IPS-18c (cell line): Measurements from ENCODE around the gene PSMD5.
A peak's percentile ranks its signal among the peaks of the same experiment; 100 is the strongest.

Experiments
- H3K4me3 ChIP-seq: 2 replicates; pipeline ENCODE4 v1.7.0; 2013; ENCODE audit warnings: low read depth, mild to moderate bottlenecking, low read length, moderate library complexity; ENCODE audit not compliant: insufficient read depth
- H3K9me3 ChIP-seq: one replicate; pipeline ENCODE4 v1.6.1; 2013; ENCODE audit warnings: mild to moderate bottlenecking, low read length, moderate library complexity; ENCODE audit not compliant: control insufficient read depth, insufficient read depth

Gene PSMD5

DNA sequence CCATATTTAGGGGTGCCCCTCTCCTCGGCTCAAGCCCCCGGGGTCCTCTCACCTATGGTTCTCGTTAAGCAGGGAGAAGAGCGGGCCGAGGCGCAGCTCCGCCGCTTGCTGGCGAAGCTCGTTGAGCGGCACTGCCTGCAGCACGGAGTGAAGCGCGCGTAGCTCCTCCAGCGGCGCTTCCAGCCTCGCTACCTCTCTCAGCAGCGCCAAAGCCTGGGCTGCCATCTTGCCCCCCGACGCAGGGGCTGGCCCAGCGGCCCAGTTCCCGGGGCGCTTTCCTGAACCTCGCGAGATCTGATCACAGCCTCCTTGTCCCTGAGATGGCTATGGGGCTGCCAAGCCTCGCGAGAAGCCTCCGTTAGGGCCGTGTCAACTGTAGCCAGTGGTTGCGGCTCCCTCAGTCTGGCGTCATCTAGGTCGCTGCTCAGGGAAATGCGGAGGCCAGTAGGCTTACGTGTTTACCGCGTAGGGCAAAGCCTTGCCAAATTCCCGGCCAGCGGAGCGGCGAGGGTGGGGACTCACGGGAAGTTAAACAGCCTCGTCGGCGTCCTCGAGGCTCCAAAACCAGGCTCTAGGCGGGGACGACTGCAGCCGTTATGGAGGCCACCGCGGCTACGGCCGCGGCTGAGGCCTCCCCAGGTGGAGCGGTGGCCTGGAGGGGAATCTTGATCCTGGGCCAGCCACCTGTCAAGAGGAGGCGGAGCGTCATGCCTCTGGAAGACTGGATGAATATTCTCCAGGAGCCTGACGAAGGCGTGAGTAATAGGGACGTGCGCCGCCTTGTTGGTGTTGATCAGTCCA, at the start of gene PSMD5:
Gene PSMD5 (minus strand): TSS at position 238 of the 801 bp plus-strand sequence. CDS start 13 bp downstream, at position 225.
- Histone ChIP-seq H3K9me3 (peaks cover 3% of the 10 kb centered on the region), H3K4me3 (peak within 1 kb of the TSS; percentile 46)

DNA sequence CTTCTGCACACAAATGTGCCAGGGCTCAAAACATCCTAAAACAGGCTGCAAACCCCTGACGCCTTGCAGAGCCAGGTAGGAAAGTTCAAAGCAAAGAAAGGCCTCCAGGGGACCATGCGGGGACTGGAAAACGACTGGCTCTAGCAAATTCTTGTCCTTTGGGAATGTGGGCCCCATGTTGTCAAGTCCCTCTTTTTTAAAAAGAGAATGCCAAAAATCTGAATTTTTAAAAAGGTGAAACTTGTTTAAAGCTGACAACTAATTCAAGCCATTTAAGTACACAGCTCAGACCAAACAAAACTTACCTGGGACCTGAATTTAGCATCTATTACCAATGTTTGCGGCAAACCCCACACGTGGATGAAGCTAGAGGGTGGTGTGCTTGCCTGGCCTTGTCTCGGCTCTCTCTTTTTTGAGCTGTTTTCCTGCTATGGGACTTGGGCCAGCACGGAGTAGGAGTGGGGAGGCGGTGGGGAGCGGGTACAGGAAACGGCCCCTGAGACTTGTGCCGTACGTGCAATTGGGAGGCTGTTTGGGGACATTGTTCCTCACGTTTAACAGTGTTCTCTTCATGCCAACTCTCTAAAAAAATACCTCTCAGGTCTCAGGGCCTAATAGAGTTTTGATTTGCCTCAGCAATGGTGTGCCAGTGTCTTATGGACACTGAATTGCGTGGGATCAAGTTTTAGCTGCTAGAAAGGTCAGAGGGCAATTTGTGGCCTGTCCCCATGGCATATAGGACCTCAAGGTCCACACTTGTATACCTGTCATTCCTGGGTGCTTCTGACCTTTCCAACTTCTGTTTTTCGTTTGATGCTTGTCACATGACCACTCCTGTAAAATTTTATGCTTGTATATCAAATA, 49.4 kb upstream of the PSMD5 start:
- no peak overlapping the region for H3K4me3 ChIP-seq

DNA sequence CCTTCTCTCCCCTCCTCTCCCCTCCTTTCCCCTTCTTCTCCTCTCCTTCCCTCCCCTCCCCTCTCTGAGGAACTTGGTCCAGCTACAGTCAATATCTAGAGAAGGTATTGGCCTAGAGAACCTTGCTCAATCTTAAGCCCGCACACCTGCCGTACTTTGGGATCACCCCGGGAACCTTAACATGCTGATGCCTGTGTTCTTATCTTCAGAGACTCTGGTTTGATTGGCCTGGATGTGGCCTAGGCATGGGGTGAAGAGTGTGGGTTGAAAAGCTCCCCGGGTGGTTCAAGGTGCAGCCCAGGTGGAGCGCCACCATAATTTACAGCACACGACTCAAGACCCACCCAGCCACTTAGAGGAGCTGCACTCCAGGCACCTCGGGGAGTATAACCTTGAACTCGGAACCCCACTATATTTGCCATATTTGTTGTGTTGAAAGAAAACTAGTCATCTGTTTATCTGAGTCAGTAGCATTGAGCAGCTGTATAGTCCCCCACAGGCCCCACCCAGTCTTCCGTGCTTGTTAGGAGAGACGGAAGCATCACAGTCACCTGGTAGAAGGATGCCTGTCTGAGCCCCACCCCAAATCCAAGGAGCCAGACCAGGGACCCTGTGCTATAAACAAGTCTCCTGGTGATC, 48.6 kb upstream of the PSMD5 start:
- Histone ChIP-seq H3K9me3 (no peaks in the 10 kb centered on the region), H3K4me3 (no peak overlapping the region)

More for the DNA sequence above, 49.4 kb upstream of the PSMD5 start:
- no peaks in the 10 kb centered on the region for H3K9me3 ChIP-seq

DNA sequence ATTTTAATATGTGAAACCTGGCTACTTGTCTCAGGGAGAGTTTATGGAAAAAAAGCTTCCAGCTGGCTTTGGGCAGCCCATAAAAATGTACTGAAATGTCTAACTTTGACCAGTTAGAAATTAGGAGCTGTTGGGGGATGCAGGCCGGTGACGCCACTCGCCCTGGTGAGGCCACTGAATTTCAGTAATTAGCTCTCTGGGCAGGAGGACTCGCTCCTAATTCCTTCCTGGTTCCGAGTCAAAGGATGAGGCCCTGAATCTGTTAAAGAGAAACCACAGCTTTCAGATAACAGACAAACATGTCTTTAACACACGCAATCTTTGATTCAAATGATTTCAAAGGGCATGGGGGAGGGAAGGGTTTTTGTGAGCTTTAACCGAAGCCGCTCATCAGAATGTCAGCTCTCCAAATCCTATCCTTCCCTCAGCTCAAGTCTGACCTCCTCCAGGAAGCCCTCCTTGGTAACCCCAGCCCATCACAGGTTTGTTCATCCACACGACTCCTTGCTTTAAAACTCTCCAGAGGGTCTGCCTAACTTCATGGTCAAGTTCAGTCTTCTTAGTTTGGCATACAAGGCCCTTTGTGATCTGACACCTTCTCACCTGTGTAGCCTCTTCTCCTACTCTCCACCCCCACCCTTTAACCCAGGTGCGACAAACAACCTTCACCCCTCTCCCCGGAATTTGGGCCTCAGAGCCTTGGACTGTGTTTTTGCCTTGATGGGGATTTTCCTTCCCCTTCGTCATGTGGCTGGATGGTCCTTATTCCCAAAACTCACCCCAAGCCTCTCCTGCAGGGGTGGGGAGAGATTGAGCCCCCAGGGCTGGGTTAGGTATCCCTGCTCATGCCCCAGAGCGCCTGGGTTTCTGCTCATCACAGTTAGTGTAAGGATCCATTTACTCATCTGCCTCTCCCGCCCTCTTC, 47.9 kb upstream of the PSMD5 start:
- Histone ChIP-seq H3K4me3 (no peak overlapping the region), H3K9me3 (no peaks in the 10 kb centered on the region)

DNA sequence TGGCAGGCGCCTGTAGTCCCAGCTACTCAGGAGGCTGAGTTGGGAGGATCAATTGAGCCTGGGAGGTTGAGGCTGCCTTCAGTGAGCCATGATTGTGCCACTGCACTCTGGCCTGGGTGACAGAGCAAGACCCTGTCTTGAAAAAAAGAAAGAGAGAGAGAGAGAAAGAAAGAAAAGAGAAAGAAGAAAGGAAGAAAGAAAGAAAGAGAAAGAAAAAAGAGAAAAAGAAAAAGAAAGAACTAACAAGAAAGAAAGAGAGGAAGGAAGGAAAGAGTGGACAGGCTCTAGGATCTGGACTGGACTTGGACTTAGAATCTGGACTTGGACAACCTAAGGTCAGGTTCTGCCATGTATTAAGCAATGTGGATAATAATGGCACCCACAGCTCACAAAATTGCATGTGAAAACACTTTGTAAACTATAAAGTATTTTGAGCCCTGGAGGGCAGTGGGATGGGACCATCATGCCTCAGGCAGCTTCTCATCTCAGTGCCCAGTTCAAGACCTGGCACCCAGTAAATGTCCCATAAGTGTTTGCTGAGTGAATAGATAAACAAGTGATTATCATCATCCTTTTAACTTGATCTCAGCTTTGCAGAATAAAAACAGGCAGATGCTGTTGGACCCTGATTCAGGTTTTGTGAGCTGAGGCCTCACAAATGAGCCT, 47.0 kb upstream of the PSMD5 start:
- Histone ChIP-seq H3K4me3 (no peak overlapping the region), H3K9me3 (no peaks in the 10 kb centered on the region)

DNA sequence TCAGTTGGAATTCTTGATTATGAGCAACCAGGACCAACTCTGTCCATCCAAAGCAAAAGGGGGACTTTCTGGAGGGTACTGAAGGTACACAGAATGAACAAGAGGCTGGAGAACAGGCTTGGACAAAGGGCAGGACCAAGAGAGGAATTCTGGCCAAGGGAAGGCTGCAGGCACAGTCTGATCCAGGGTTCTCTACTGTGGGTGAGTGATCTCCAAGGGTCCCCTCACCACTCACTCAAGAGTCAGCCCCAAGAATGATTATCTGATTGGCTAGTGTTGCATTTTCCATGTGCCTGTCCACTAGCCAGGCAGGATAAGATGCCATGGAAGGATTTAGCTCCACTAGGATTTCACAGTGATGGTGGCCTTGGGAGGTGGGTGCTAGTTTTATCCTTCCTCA, 45.9 kb upstream of the PSMD5 start:
- H3K4me3 ChIP-seq = no peak overlapping the region
- no peaks in the 10 kb centered on the region for H3K9me3 ChIP-seq

DNA sequence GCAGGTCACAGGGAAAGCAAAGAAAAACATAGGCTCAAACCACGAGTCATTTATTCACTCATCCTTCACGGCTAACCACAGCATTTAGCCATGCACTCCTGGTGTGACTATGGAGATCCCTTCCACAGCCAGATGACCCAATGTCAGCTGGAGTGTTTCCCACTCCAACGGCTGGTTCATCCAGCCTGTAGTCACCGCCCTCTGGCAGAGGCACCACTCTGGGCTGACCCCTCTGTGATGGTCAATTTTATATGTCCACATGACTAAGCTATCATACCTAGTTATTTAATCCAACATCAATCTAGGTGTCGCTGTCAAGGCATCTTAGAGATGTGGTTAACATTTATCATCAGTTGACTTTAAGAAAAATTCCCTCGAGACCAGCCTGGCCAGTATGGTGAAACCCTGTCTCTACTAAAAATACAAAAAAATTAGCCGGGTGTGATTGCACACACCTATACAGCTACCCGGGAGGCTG, 43.8 kb upstream of the PSMD5 start:
- no peaks in the 10 kb centered on the region for H3K9me3 ChIP-seq

DNA sequence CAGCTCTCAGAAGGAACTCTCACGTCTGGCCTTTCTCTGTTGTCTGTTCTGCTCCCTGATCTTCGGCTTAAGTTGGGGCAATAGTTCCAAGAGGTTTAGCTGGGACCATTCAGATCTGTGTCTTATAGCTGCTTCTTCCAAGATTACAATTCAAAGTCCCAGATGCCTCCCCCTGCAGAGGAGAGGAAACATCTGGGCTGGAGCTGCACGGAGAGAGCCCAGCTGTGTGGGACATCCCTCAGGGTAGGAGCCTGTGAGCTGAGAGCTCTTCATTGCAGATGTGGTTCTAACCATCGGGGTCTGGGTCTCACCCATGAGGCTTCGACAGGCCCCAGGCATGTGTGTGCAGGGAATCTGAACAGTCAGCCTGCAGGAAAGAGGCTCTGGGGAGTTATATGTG, 43.2 kb upstream of the PSMD5 start:
- Histone ChIP-seq H3K4me3 (no peak overlapping the region), H3K9me3 (no peaks in the 10 kb centered on the region)

More for the DNA sequence above, 43.8 kb upstream of the PSMD5 start:
- no peak overlapping the region for H3K4me3 ChIP-seq

DNA sequence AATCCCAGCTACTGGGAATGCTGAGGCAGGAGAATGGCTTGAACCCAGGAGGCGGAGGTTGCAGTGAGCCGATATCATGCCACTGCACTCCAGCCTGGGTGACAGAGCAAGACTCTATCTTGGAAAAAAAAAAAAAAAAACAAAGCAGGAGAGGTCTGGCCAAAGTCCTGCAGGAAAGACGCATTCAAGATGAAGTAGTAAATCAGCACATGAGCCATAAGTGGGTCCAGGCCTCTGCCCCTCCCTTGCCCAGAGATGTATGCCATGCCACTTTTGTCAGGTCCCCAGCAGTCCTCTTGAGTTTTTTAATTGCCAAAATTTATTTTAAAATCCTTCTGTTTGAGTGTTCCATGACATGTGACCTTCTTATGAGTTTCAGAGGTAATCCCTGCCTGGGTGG, 42.7 kb upstream of the PSMD5 start:
- Histone ChIP-seq H3K9me3 (no peaks in the 10 kb centered on the region), H3K4me3 (no peak overlapping the region)

DNA sequence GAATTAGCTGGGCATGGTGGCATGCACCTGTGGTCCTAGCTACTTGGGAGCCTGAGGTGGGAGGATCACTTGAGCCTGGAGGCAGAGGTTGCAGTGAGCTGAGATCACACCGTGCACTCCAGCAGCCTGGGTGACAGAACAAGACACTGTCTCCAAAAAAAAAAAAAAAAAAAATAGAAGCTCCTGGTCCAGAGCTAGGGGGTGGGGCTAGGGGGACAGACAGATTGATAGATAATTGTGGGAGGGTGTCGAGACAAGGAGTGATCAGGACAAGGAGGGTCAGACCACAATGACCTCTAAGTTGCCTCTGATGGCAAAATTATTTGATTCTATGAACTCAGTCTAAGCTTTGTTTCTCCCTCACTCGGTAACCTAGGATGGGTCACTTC, 40.9 kb upstream of the PSMD5 start:
- H3K9me3 ChIP-seq = no peaks in the 10 kb centered on the region
- no peak overlapping the region for H3K4me3 ChIP-seq

DNA sequence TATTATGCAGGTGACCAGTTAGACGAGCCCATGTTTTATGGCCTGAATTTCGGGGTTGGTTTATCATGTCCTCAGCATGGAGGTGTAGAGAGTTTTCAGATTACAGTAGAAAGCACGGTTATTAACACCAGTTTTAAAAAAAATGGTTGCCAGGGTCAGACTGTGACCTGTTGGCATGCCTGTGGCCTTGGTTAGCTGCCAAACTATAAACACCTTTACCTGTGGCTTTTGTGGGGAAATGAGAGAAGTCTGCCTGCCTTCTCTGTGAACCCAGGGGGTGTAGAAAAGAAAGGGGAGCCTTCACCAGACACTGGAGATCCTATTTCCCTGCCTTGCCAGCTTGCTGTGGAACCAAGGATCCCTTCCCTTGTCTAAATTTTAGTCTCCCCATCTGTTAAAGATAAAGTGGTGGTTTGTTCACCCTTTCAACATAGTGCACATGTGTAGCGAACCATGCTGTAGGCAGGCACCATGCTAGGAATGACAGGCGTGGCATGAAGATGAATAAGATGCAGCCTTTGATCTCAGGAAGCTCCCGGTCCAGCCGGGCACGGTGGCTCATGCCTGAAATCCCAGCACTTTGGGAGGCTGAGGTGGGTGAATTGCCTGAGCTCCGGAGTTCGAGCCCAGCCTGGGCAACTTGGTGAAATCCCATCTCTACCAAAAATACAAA, 40.3 kb upstream of the PSMD5 start:
- Histone ChIP-seq H3K9me3 (no peaks in the 10 kb centered on the region), H3K4me3 (no peak overlapping the region)

DNA sequence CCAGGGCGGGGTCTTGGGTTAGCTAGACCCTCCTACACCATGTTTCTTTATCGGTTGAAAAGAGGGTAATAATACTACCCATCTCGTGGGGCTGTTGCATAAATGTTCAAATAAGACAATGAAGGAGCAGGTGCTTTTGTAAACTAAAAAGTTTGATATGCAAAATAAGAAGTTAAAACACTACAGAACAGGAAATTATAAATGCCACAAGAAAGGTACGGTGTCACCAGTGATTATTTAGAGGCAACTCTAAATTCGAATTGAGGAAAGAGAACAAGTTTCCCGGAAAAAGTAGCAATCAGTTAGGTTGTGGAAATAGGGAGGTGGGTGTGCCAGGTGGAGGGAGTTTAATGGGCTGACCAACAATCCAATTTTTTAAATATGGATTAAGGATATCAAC, 36.7 kb upstream of the PSMD5 start:
- Histone ChIP-seq H3K4me3 (no peak overlapping the region), H3K9me3 (no peaks in the 10 kb centered on the region)

DNA sequence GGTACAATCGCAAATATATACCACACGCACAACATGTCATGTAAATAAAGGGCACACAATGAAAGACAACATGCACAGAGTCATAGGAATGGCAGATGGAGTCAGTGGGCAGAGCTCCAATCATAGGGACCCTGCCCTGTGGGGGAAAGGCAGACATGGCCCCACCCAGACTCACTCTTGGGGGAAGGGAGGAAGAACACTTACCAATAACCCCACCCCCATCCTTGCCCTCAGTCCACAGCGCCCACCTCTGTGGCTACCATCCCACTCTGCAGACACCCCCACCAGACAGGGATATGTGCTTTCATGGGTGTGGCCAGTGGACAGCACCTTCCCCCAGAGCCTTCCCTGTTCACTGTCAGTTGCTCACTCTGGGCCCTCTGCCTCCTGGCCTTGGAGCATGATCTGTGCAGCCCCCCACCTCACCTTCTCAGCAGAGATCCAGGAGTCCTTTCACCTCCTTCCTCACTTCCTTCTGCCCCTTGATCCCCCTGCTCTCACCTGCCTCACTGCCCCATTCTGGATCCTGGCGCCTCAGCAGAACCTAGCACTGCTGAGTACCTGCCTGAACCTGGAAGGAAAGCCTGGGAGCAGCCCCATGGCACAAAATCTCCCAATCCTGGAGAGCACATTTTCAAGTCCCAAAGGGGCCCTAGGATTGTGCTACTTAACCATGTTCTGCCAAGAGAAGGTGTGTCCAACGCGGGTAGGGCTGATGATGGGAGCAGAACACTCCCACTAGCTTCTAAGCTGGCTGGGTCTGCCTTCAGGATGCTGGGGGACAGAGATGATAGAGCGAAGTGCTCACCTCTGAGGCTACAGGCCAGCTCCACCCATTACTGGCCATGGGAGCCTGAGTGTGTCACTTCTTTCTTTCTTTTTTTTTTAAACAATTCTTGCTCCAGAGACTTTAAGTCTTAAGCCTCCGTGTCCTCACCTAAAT, 35.7 kb upstream of the PSMD5 start:
- Histone ChIP-seq H3K4me3 (0 out of 2 replicates have a peak overlapping the region, but pooled peaks have one; percentile 2), H3K9me3 (no peaks in the 10 kb centered on the region)

DNA sequence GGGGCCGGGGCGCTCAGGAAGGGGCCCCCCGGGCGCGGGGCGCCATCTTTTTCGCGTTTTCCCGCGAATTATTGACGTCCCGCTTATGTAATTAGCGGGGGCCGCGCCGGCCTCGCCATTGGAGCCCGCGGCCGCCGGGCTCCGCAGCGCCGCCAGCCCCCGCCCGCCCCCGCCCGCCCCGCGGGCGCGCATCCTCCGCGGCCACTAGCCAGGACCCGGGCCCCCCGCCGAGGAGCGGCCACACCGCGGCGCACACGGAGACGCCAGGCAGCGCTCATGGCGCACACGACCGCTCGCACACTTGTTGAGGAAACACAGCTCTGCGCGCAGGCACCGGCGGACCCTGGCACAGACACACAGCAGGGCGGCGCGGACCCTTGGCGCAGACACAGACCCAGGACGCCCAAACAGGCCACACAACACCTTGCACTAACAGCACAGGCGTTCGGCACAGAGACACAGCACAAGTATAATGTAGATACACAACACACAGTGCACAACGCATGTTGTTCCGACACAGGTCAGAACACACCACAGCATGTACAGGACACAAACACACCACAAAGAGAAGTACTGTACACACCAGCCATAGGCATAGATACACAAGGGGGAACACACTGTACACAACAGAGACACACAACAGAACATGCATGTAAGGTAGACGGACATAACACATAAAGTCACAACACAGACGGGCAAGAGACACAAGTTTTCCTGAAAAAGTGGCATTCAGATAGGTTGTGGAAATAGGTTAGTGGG, 34.7 kb upstream of the PSMD5 start:
- H3K9me3 ChIP-seq = no peaks in the 10 kb centered on the region
- H3K4me3 ChIP-seq = peak overlapping the region; percentile 59
